ENCODE results near the gene RMI1. TPM values are rescaled to one million over a fixed set of nuclear protein-coding genes. Genes with fewer than 3 reads are reported as not detected.

Gene RMI1
- total RNA-seq, 1 experiment from 2014 or later = 10.2 TPM

GRCh38 chr9:83987402-83987791, 6.8 kb downstream of the RMI1 start:
- H3K27me3 ChIP-seq (replicated peaks; ENCODE audit: control insufficient read depth, insufficient read depth, low read length) = no peaks in the 10 kb centered on the region
- H3K36me3 ChIP-seq (ENCODE audit: control insufficient read depth, insufficient read depth, low read length) = no peaks in the 10 kb centered on the region
- H3K36me3 Mint-ChIP-seq (ENCODE audit: insufficient read depth, unreplicated experiment) = peaks cover 4% of the 10 kb centered on the region
- H3K4me3 ChIP-seq (ENCODE audit: low read depth, low read length) = no peak overlapping the region
- DNase-seq = no peak
- ChIA-PET POLR2A (no interaction called here), CTCF (no interaction called here)
- no peaks in the 10 kb centered on the region for H3K9me3 Mint-ChIP-seq (ENCODE audit: unreplicated experiment)
- BruUV-seq (replicated peaks) = no TSS peak
- no peak for TF ChIP-seq CTCF (IDR thresholded peaks at IDR 0.05; ENCODE audit: insufficient read depth in 1 of 2, low read depth in 1 of 2, low read length in 1 of 2, severe bottlenecking in 1 of 2, unreplicated experiment in 1 of 2)
- H3K4me3 Mint-ChIP-seq (ENCODE audit: unreplicated experiment) = no peak overlapping the region
- no peaks in the 10 kb centered on the region for H3K4me1 Mint-ChIP-seq (ENCODE audit: low read depth, unreplicated experiment)
- peaks cover 11% of the 10 kb centered on the region; the same call in 1 of the 2 replicates for H3K4me1 ChIP-seq
- no peaks in the 10 kb centered on the region for H3K27me3 Mint-ChIP-seq (ENCODE audit: insufficient read depth, unreplicated experiment)
- intact Hi-C loops (cut with micrococcal nuclease; ENCODE audit: unreplicated experiment) = no loop called here
- H3K27ac Mint-ChIP-seq (ENCODE audit: unreplicated experiment) = no peak overlapping the region
- H3K9me3 ChIP-seq = no peaks in the 10 kb centered on the region

GRCh38 chr9:83988411-83988810, 7.8 kb downstream of the RMI1 start:
- no peaks in the 10 kb centered on the region for H3K27me3 Mint-ChIP-seq (ENCODE audit: insufficient read depth, unreplicated experiment)
- Histone ChIP-seq H3K36me3 (ENCODE audit: control insufficient read depth, insufficient read depth, low read length) (no peaks in the 10 kb centered on the region), H3K4me1 (peaks cover 11% of the 10 kb centered on the region; the same call in 1 of the 2 replicates), H3K4me3 (ENCODE audit: low read depth, low read length) (no peak overlapping the region), H3K27me3 (replicated peaks; ENCODE audit: control insufficient read depth, insufficient read depth, low read length) (no peaks in the 10 kb centered on the region), H3K9me3 (no peaks in the 10 kb centered on the region)
- peaks cover 4% of the 10 kb centered on the region for H3K36me3 Mint-ChIP-seq (ENCODE audit: insufficient read depth, unreplicated experiment)
- intact Hi-C loops (cut with micrococcal nuclease; ENCODE audit: unreplicated experiment) = no loop called here
- ChIA-PET POLR2A (no interaction called here), CTCF (no interaction called here)
- no peak for DNase-seq
- H3K9me3 Mint-ChIP-seq (ENCODE audit: unreplicated experiment) = no peaks in the 10 kb centered on the region
- no peak for TF ChIP-seq CTCF (IDR thresholded peaks at IDR 0.05; ENCODE audit: insufficient read depth in 1 of 2, low read depth in 1 of 2, low read length in 1 of 2, severe bottlenecking in 1 of 2, unreplicated experiment in 1 of 2)
- H3K4me1 Mint-ChIP-seq (ENCODE audit: low read depth, unreplicated experiment) = no peaks in the 10 kb centered on the region
- no peak overlapping the region for H3K4me3 Mint-ChIP-seq (ENCODE audit: unreplicated experiment)
- H3K27ac Mint-ChIP-seq (ENCODE audit: unreplicated experiment) = no peak overlapping the region
- no TSS peak for BruUV-seq (replicated peaks)

GRCh38 chr9:83991355-83991754, 10.8 kb downstream of the RMI1 start:
- ChIA-PET CTCF (no interaction called here), POLR2A (no interaction called here)
- intact Hi-C loops (cut with micrococcal nuclease; ENCODE audit: unreplicated experiment) = no loop called here
- H3K9me3 Mint-ChIP-seq (ENCODE audit: unreplicated experiment) = no peaks in the 10 kb centered on the region
- no peaks in the 10 kb centered on the region for H3K9me3 ChIP-seq
- no peaks in the 10 kb centered on the region for H3K27me3 Mint-ChIP-seq (ENCODE audit: insufficient read depth, unreplicated experiment)
- no peaks in the 10 kb centered on the region for H3K4me1 Mint-ChIP-seq (ENCODE audit: low read depth, unreplicated experiment)
- H3K4me1 ChIP-seq = peaks cover 3% of the 10 kb centered on the region; the same call in 1 of the 2 replicates
- no TSS peak for BruUV-seq (replicated peaks)
- no peak overlapping the region for H3K4me3 Mint-ChIP-seq (ENCODE audit: unreplicated experiment)
- no peak for DNase-seq
- no peaks in the 10 kb centered on the region for H3K36me3 Mint-ChIP-seq (ENCODE audit: insufficient read depth, unreplicated experiment)
- no peaks in the 10 kb centered on the region for H3K27me3 ChIP-seq (replicated peaks; ENCODE audit: control insufficient read depth, insufficient read depth, low read length)
- H3K4me3 ChIP-seq (ENCODE audit: low read depth, low read length) = no peak overlapping the region
- H3K36me3 ChIP-seq (ENCODE audit: control insufficient read depth, insufficient read depth, low read length) = no peaks in the 10 kb centered on the region
- no peak overlapping the region for H3K27ac Mint-ChIP-seq (ENCODE audit: unreplicated experiment)
- TF ChIP-seq CTCF (IDR thresholded peaks at IDR 0.05; ENCODE audit: insufficient read depth in 1 of 2, low read depth in 1 of 2, low read length in 1 of 2, severe bottlenecking in 1 of 2, unreplicated experiment in 1 of 2) = no peak
